HG03135 (cell line): Measurements from ENCODE around the gene KIF1A.

Experiments
- ATAC-seq: cut with Tn5 transposase; IDR thresholded peaks from one replicate; pipeline ENCODE4 v1.9.1; 2021; ENCODE audit warnings: mild to moderate bottlenecking, moderate library complexity; ENCODE audit not compliant: unreplicated experiment

The KIF1A gene

DNA sequence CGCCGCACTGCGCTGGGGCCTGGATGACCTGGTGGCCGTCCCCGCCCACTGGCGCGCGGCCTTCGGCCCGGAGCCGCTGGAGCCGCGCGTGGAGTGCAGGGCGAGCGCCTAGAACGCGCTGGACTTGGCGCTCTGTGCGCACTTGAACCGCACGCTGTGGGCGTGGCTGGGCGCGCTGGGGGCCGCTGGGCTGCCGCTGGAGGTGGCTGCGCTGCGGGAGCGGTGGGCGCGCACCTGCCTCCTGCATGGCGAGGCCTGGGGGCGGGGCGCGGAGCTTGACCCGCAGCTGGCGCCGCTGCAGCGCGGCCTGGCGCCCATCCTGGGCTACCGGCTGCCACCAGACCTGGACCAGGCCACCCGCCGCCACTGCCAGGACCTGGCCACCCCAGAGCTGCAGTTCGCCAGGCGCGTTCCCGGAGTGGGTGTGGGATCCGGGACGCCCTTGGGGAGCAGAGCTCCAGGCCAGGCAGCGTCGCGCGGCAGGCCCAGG lies 147.3 kb downstream of the KIF1A start:
- ATAC-seq, result no peak

DNA sequence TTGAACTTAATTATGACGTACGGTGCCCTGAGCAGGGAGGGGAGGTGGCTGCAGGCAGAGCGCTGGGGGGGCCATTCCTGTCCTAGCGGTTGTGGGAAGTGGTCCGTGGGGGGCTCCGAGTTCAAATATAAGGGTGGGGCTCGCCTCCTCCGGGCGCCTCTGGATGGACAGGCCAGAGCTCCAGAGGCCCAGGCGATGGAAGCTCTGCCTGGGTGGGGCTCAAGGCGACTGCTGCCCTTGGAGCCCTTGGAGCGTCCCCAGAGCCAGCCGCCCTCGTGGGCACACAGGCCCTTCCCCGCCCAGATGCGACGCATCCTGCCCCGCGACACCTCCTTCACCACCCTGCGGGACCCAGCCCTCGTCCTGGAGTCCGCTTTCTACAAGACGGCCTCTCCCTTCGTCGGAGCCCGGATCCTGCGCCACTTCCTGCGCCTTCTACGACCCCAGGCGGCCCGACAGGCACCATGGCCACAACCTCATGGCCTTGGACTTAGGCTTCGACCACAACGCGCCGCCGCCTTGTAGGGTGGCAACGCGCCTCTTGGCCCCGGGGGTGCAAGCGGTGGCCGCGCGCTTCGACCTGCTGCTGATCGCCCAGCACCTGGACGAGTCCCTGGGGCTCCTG lies 147.8 kb downstream of the KIF1A start:
- ATAC-seq, result no peak

DNA sequence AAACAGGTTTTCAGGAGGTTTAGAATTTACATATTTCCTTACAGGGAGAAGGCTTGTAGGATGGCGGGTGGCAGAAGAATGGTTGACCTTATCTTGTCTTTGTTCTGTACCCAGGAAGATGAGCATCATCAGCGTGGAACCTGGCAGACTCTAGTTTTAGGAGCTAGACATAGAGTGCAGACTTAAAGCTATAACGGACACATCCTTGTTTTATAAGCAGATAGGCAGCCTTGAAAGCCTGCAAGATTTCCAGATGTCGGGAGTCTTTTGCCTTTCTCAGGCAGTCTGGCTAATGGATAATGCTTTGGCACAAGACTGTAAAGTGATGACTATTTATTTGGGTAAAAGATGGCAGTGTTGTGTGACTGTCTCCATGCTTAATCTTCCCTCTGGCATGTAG lies 149.1 kb downstream of the KIF1A start:
- no peak for ATAC-seq

DNA sequence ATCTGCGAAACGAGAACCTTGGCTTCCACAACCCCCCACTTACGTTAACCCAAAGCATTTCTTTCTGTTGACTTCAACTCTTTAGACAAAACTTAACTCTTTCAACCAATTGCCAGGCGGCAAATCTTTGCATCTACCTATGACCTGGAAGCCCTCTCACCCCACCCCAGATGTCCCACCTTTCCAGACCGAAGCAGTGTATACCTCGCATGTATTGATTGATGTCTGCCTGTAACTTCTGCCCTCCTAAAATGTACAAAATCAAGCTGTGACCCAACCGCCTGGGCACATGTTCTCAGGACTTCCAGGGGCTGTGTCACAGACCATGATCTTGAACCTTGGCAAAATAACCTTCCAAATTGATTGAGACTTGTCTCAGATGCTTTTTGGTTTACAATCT lies 149.6 kb downstream of the KIF1A start:
- no peak for ATAC-seq

DNA sequence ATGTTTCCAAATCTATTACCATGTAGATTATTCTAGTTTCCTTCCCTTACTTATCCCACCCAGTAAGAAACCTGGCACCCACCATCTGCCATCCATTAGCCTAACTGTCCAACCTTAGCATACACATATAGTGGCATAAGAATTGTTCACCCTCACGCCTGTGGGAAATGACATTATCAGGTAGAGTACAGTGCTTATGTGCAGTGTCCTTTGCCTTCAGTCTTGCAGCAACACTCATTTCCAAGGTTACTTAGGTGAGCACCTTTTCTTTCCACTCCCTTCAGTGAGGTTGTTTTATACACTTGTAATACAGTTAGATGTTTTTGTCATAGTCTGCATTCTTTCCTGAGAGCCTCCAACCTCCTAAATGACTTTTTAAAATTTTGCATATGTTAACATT lies 155.4 kb downstream of the KIF1A start:
- ATAC-seq, result no peak
